Activated CD8-positive, alpha-beta memory T cell treated with anti-CD3 and anti-CD28 coated beads, Interleukin-2, amount 50 U/mL, for 1 hour (primary cell): ENCODE data around the gene FCHSD2.

Experiments
- DNase-seq: peaks from one replicate; pipeline ENCODE4 v3.0.0-alpha.2; 2020; ENCODE audit errors: extremely low read depth

Gene FCHSD2

DNA sequence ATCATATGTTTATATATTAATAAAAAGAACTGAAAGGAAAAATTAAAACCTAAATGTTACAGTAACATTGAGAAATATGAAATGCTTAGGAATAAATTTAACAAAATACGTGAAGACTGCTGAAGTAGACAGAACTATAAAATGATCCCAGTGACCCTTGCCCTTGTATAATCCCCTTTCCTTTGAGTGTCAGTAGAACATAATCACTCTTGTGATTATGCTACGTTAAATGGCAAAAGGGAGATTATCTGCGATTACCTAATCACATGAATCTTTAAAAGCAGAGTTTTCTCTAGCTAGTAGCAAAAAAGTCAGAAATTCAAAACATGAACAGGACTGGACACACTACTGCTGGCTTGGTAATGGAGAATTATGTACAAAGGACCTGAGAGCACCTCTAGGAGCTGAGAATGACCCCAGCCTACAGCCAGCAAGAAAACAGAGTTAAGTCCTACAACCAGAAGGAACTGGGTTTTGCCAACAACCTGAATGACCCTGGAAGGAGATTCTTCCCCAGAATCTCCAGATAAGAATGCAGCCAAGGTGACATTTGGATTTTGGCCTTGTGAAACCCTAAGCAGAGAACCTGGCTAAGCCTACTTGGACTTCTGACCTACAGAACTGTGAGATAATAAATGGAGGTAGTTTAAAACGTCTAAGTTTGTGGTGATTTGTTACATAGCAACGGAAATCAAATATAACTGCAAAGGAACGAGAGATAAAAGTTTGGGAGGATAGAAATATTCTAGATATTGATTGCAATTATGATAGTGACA lies 170.7 kb downstream of the FCHSD2 start:
- DNase-seq = no peak

DNA sequence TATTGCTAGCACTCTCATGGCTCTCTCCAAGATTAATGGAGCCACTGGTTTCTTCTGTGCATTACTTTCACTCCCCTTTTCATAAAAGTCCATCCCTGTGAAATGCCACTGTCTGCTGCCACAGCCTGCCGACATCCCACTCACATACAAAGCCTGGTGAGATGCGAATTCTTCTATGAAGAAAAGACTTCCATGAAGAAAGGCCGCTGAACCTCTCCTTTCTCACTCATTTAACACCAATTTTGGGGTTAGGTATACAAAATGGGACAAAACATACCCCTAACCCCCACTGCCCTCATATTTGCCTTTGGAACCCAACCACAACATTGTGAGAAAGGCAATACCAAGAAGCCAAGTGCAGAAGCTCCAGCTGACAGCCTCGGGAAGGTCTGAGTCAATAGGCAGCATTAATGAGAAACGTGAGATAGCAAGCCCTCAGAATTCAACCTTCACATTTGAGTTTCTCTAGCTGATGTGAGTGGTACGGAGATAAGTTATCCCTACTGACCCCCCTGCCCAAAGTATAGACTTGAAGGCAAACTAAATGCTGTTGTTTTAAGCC lies 171.5 kb downstream of the FCHSD2 start:
- no peak for DNase-seq

DNA sequence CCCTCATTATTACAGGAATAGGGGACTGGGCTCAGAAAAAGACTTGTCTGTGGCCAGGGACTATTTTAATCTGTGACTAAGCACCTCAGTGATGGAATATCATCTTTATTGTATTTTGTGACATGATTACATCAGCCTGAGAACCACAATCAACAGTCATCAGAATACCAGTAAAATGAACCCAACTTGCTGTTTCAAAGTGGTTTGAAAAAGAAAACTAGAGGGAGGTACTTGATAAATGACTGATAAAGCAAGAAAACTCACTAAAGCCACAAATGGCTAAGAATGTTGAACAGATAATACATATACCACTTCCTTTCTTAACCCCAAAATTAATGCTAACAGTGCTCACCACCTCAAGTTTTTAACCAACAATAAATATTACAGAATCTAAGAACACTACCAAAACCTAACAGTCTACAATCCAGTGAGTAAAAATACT lies 172.2 kb downstream of the FCHSD2 start:
- DNase-seq = no peak

DNA sequence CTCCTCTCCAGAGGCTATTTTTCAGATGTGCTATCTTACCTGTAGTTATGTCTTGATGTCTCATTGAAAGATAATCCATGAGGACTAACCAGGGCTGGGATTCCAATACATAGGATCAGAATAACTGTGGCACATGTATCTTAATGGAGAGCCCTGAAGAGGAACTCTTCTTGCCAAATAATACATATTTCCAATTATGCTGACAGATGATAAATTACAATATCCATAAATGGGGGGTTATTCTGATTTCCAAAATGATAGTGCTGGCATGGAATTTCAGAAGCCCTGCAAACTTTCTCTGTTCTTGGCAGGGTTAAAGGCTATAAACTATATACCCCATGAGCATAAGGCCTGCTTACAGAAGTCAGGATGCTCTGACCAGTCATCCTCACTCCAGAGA lies 173.7 kb downstream of the FCHSD2 start:
- no peak for DNase-seq

DNA sequence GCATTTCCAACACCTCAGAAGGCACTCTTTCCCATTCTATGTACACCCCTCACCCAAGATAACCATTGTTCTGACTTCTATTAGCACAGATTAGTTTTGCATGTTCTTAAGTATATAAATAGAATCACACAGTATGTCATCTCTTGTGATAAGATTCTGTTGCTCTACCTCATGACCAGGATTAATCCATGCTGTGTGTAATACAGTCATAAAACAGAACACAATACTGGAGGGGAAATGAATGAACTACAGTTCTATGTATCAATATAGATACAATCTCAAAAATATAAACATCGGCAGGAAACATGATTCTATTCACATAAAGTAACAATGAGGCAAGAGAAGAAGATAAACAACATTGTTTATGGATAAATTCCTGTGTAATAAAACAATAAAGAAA lies 176.4 kb downstream of the FCHSD2 start:
- DNase-seq = no peak

DNA sequence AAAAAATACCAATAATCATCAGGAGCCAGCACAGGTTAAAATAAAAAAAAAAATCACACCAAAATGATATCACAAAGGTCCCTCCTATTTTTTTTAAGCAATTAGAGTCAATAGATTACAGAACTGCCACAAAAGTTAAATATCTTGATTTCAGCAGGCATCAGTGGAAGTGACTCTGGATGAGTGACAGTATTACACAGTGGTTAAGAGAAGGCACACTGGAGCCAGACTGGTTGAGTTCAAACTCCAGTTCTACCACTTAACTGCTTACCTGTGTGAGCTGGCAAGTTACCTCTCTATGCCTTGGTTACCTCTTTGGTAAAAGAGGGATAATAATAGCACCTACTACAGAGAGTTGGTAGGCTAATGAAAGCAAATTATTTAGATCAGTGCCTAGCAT lies 179.4 kb downstream of the FCHSD2 start:
- no peak for DNase-seq

DNA sequence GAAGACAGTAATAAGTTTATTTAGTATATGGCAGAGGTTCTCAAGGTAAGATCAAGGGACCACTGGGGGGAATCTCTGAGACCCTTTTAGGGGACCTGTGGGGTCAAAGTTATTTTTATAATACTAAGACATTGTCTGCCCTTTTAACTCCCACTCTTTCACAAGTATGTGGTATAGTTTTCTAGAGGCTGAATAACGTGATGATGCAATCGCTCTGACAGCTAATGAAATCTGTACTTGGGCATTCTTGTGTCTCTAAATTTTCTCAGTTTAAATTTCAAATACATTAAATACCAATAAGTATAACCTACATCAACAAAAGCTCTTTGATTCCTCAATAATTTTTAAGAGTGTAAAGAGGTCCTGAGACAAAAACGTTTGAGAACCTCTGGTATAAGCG lies 180.0 kb downstream of the FCHSD2 start:
- DNase-seq = no peak

DNA sequence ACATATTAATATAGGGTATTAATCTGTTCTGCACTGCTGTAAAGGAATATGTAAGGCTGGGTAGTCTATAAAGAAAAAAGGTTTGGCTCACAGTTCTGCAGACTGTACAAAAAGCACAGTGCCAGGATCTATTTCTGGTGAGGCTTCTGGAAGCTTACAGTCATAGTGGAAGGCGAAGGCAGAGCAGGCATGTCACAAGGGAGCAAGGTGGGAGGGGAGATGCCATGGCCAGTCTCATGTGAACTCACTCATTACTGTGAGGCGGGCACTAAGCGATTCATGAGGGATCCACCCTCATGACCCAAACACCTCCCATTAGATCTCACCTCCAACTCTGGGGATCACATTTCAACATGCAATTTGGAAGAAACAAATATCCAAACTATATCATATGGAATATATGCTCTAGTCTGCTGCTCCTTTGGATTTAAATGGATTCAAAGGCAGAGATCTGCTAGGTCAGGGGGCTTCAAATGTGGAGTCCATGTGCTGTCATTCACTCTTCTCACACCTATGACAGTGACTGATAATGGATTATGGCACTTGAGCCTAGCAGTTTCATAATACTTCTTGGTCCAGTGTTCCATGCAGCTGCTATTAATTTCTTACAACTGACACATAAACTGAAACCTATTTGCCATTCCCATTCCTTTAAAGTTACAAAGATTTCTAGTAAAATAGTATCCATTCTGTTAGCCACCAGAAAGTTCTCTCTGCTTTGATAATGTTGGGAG lies 182.0 kb downstream of the FCHSD2 start:
- DNase-seq = no peak

DNA sequence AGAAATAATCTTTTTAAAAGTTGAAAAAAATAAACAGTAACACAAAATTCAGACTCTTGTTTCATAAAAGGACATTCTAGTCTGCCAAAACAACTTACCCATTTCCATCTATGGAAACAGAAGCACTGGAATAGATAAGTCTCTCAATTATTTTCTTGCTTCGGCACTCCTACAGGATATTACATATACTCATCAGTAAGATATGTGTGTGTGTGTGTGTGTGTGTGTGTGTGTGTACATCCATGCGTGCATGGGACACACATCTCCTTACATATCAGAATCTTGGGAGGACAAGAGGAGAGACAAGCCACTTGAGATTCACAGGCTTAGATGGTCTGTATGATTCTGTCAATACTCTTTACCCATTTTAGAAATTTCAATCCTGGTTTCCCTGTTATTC lies 183.3 kb downstream of the FCHSD2 start:
- no peak for DNase-seq

DNA sequence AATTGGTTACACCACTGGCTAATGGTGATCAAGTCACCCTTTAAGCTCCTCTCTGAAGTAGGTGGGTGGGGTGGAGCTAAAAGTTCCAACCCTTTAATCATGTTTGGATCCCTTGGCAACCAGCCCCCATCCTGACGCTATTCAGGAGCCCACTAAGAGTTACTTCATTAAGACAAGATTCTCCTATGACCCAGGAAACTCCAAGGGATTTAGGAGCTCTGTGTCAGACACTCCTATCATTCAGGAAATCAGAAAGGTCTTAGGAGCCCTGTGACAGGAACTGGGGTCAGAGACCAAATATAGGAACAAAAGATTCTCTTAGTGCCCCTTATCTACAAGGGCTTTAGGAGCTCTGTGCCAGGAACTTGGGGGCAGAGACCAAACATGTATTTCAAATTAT lies 186.7 kb downstream of the FCHSD2 start:
- DNase-seq = no peak

DNA sequence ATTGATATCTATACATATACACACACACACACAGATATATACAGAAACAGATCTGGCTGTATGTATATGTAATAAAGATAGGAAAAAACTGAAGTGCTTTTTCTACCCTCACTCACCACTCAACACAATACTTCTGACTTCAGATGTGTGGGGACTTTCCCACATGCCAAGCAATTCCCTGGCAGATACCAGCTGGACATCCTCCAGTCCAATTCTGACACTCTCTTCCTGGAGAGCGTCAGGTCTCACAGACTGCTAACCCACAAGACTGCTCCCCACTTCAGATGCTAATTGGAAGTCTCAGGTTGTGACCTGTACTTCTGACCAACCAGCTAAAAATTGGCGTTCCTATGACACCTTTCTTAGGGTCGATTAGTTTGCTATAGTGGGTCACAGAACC lies 187.3 kb downstream of the FCHSD2 start:
- no peak for DNase-seq

DNA sequence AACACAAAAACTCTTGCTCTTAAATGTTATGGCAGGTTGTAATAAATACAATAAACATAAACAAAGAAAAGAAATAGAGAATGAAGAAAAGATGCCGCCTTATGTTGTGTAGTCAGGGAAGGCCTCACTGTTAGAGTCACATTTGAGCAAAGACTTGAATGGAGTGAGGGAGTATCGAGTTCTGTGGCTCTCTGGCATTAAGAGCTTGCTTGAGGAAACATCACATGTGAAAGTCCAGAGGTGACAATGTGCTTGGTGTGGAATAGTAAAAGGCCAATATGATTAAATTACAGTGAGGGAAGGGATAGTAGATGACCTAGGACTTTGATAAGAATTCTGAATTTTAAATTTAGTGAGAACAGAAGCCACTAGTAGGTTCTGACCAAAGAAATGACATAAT lies 188.5 kb downstream of the FCHSD2 start:
- no peak for DNase-seq

DNA sequence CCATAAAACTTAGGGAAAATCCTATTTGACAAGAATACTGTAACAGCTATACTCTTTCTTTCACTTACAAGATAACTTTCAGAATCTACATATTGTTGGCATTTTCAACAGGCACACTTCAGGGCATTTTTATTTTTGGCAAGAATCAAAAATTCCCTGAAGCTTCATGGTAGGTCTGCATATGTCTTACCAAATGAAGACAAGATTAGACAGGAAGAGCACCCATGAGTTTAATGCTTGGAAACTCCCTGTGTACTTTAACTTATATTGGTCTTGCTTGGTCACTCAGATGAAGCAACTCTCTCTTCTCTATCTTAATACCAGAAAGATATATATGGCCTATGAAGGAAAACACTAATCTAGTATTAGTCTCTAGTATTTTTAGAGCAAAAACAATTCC lies 190.2 kb downstream of the FCHSD2 start:
- no peak for DNase-seq

DNA sequence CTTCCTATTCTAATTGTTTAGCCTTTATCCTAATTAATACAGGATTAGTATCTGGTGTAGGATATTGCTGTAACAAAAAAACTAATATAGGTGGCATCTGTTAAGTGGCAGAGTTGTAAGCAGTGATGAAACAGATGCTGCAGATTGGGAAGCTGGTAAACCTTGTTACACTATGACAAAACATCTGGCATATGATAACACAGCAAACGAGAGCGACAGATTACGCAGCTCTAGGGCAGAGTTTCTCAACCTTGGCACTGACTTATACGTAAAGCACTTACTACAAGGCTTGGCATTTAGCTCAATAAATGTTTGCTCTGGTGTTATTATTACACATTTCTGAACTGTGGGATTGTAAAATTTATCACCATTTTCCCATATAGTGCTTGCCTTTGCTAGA lies 190.9 kb downstream of the FCHSD2 start:
- no peak for DNase-seq

DNA sequence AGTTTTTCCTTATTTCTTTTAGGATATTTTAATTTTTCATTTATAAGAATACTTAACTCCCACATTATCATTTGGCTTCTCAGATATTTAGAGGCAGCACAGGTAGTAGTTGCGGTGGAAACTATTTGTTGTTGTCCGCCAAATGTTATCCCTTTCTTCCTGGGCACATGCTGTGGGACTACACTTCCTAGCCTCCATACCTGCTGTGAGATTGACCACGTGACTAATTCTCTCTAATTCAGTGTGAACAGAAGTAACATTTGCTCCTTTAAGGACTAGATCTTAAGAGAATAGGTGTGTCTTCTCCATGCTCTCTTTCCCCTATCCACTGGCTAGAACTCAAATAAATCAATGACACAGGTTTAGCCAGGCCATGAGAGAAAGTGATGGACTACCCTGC lies 191.4 kb downstream of the FCHSD2 start:
- DNase-seq = no peak

DNA sequence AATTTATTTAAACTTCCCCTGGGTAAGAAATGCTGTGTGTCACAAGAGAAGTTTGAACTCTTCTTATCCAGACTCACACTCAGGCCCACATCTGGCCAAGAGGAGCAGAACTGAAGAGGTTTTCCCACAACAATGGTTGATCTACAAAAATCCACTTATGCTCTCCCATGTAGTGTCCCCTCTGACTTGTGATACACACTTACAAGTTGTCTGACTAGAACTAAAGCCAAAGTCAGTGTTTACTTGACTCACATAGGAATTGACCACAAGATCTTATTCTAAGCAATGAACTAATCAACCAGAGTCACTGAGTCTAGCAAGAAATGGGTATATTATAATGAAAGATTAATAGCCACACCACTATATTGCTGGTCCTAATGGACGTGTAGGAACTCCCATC lies 194.9 kb downstream of the FCHSD2 start:
- no peak for DNase-seq

DNA sequence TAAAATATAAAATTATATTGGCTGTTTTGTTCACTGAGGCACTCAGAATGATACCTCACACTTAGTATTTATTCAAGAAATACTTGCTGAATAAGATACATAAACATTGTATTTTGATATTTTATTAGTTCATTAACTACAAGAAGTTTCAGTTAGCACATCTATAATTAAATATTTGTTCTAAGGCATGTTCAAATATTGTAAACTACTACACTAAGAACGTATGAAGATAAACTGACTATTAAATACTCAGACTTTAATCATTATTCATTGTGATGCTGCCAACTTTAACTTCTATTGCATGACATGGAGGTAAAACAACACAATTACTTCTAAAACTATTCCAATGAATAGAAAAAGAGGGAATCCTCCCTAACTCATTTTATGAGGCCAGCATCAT lies 198.5 kb downstream of the FCHSD2 start:
- DNase-seq = no peak

DNA sequence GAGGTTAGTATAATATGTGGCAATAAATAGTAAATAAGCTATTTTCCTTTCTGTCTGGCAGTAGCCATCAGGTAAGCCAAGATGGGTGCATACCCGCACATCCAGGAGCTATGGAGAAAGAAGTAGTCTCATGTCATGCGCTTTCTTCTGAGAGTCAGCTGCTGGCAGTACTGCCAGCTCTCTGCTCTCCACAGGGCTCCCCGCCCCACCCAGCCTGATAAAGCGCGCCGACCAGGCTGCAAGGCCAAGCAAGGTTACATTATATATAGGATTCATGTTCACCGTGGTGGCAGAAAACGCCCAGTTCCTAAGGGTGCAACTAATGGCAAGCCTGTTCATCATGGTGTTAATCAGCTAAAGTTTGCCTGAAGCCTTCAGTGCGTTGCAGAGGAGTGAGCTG lies 201.7 kb downstream of the FCHSD2 start:
- no peak for DNase-seq

DNA sequence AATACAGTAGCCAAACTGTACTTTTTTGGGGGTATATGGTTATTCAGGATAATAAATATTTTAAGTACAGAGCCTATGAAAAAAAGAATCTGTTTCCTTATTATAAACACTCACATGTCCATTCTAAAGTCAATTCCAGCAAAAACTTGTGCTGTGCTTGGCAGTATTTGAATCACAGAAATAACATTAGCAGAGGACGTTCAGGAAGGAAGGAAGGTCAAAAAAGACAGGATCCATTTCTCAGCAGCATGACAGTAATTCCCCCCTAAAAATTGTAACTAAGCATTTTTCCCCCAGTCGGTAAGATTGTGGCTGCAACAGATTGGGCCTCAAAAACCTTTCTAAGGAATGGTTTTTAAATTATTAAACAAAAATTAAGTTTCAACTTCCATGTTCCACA lies 203.1 kb downstream of the FCHSD2 start:
- no peak for DNase-seq

DNA sequence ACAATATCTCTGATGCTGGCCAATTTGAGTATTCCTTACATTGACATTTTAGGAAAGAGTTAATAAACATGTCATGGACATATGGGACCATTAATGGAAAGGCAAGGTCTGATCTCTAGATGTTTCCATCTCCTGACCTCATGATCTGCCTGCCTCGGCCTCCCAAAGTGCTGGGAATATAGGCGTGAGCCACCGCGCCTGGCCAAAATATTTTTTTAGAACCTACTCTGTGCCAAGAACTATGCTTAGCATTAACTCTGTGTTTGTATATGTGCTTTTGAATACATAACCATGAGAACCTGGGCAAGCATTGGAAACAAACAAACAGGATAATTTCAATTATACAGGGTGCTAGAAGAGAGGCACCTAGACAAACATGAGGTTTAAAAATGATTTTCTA lies 204.7 kb downstream of the FCHSD2 start:
- no peak for DNase-seq

DNA sequence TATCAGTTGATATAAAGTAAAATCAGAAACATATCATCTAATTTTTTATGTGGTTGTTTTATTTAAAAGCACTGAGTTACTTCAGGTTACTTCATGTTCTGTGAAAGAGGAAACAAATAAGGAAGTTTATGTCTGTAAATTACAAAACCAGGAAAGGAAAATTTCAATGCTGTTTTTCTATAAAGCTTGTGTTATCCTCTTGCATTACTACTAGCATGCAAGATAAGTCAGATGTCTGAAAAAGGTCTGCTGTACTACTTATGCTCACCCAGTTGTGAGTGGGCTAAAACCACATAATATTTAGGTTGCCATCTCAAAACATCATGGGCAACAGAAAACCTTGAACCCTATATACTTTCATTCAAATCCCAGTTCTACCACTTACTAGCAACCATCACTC lies 206.4 kb downstream of the FCHSD2 start:
- DNase-seq = no peak

DNA sequence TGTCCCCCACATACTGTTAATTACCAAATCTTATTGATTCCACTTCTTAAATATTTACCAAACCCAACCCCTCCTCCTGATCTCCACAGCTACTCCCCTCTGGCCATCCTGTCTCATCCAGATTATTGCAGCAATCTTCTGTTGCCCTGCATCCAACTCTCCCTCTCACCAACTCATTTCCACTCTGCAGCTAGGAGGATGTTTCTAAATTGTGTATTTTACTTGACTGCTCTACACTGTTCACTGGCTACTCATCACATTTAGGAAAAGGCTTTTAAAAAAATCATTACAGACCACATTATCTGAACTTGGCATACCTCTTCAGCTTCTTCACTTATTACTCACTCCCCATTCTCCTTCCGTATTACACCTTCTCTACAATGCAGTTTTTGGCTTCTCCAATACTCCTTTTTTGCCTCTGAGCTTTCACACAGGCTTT lies 210.0 kb downstream of the FCHSD2 start:
- DNase-seq = no peak

DNA sequence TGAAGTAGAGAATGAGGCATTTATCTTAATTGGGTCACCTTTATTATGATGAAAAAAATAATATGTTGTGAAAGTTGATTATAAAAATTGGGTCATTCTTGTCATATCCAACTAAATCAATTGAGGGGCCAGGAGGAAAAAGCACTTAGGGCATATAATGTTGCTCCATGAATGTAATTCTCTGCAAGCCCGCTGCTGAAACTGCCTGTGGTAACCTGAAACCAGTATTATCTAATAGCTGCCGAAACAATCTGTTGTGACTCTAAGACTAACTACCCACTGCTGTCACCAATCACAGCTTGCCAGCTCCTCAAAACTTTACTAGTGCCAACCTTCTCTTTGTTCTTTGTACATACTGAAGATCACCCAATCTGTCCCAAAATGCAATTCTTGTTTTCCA lies 212.1 kb downstream of the FCHSD2 start:
- DNase-seq = no peak
